Measurements from ENCODE around the gene STAG3. TPM values are rescaled to one million over a fixed set of nuclear protein-coding genes. Genes with fewer than 3 reads are reported as not detected.
"Not testable (repeated sequence)": the region's sequence is repeated elsewhere in the genome, so short reads cannot be mapped to it uniquely, and the experiment has no call there.

Gene STAG3
- total RNA-seq, 1 experiment from 2014 or later = 3.8 TPM

DNA sequence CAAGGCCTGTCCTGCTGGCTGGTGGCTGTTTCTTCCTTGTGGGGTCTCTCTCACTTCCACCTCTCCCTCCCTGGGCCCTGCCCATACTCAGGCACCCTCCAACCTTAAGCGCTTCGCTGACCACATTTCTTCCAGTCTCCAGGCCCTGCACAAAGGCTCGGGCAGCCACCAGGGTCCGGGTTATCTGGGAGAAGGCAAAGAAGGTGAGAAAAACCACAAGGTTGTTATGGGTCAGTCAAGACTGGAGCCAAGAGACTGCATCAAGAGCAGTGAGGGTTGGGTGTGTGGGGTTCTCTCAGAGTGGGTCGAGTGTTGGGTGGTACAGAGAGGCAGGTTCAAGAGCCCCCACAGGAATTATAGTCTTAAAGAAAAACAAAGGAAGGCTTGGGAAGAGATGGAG, 3.1 kb upstream of the STAG3 start:
- no peak for DNase-seq (ENCODE audit: low read depth)

DNA sequence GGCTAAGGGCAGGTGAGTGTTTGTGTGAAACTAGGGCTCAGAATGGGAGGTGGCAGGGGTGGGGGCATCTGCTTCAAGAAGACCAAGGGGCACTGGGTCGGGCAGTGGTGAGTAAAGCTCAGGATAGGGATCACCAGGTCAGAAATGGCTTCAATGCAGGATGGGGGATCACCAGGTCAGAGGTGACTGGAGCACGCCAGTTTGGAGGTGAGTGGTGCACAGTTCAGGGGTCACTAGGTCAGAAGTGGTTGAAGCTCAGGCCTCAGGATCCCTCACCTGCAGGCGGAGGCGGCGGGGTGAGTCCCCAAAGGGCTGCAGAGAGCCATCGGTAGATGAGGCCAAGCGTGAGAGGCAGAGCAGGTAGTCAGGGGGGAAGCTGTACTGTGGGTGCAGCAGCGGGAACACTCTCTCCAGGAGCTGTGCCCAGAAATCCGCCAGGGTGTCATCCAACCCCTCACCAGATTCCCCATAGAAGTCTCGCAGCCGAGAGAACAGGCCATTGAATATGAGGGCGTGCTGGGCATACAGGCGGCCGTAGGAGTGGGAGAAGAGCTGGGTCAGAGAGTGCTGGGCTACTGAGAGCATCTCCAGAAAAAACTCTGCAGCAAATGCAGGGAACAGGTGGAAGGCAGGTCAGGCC, 2.3 kb upstream of the STAG3 start:
- no peak for DNase-seq (ENCODE audit: low read depth)

- no peak for DNase-seq (ENCODE audit: low read depth)
Observed at GRCh38 chr7:100176096-100177044, 1.3 kb upstream of the STAG3 start.

DNA sequence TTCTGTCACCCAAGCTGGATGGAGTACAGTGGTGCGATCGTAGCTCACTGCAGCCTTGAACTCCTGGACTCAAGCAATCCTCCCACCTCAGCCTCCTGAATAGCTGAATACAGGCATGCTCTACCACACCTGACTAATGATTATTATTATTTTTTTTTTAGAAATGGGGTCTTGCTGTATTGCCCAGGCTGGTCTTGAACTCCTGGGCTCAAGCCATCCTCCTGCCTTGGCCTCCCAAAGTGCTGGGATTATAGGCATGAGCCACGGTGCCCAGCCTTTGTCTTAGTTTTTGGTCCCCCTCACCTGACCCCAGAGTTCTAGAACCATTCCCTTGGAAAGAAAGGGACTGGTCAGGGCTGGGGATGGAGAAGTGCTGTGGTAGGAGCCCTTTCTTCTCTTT, 2.4 kb downstream of the STAG3 start:
- DNase-seq (ENCODE audit: low read depth) = not testable (repeated sequence)

GRCh38 chr7:100182616-100183015, 4.9 kb downstream of the STAG3 start:
- not testable (repeated sequence) for DNase-seq (ENCODE audit: low read depth)

DNA sequence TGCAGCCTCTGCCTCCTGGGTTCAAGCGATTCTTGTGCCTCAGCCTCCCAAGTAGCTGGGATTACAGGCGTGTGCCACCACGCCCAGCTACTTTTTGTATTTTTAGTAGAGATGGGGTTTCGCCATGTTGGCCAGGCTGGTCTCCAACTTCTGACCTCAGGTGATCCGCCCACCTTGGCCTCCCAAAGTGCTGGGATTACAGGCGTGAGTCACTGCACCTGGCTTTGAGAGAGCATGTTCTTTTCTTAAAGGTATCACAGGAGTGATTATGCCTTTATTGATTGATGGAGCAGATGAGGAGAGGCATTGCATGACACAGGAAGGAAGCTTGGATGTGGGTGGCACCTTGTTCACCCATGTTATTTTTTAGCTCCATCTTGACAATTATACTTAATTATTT, 5.4 kb downstream of the STAG3 start:
- DNase-seq (ENCODE audit: low read depth) = not testable (repeated sequence)

- DNase-seq (ENCODE audit: low read depth) = no peak
Observed at GRCh38 chr7:100185726-100186125, 8.0 kb downstream of the STAG3 start.

DNA sequence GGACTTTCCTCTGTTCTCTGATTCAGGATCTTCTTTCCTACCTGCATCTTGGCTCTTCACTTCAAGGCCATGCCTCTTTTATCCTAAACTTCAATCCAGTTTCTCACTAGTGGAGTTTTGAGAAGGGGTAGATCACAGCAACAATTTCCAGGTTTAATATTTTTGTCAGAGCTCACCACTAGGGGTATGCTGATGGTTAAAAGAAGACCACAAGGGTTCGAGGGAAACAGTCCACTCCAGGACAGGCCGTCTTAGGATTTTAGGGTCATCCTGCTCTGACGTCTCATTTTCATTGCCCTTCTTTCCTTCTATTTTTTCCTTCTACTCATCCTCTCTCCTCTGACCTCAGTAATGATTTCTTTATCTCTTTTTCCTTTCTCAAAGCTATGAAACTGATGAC, 11.3 kb downstream of the STAG3 start:
- no peak for DNase-seq (ENCODE audit: low read depth)

- peak; percentile 39 for DNase-seq (ENCODE audit: low read depth)
Observed at GRCh38 chr7:100190048-100190711, 12.5 kb downstream of the STAG3 start.

DNA sequence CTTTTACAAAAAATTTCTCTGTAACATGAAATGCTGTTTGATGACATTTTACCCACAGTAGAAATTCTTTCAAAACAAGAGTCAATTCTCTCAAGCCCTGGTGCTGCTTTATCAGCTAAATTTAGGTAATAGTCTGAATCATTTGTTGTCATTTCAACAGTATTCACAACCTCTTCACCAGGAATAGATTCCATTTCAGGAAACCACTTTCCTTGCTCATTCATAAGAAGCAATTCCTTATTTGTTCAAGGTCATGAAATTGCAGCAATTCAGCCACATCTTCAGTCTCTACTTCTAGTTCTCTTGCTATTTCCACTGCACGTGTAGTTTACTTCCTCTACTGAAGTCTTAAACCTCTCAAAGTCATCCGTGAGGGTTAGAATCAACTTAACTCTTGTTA, 14.1 kb downstream of the STAG3 start:
- DNase-seq (ENCODE audit: low read depth) = no peak

DNA sequence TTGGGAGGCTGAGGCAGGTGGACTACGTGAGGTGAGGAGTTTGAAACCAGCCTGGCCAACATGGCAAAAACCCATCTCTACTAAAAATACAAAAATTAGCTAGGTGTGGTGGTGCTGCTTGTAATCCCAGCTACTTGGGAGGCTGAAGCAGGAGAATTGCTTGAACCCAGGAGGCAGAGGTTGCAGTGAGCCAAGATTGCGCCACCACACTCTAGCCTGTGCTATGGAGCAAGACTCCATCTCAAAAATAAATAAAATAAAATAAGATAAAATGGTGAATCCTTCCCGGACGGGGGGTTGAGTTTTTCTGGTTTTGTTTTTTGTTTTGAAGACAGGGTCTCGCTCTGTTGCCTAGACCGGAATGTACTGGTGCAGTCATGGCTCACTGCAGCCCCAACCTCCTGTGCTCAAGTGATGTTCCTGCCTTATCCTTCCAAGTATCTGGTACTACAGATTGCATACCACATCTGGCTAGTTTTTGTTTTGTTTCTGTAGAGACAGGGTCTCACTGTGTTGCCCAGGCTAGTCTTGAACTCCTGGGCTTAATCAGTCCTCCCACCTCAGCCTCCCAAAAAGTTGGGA, 14.7 kb downstream of the STAG3 start:
- DNase-seq (ENCODE audit: low read depth) = not testable (repeated sequence)

DNA sequence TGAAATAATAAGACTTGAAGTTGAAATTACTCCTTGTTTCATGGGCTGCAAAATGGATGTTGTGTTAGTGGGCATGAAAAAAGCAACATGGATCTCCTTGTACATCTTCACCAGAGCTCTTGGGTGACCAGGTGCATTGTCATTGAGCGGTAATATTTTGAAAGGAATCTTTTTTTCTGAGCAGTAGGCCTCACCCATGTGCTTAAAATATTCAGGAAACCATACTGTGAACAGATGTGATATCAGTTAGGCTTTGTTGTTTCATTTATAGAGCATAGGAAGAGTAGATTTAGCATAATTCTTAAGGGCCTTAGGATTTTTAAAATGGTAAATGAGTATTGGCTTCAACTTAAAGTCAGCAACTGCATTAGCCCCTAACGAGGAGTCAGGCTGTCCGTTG, 15.3 kb downstream of the STAG3 start:
- DNase-seq (ENCODE audit: low read depth) = no peak

DNA sequence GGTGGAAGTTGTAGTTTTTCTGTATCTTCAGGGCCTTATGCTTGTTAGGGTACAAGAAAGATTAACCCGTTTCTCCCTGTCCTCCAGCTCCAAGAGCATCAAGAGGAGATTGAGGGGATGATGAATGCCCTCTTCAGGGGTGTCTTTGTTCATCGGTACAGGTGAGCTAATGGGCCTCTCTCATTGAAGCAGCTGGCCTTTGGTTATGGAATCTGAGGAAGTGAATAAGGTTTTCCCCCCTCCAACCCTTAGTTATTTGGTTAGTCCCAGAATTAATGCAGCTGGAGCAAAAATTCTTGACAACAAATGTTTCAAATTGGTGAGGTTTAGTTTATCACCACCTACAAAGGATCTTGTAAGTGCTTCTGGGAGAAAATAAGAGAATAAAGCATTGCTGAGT, 17.5 kb downstream of the STAG3 start:
- DNase-seq (ENCODE audit: low read depth) = no peak

DNA sequence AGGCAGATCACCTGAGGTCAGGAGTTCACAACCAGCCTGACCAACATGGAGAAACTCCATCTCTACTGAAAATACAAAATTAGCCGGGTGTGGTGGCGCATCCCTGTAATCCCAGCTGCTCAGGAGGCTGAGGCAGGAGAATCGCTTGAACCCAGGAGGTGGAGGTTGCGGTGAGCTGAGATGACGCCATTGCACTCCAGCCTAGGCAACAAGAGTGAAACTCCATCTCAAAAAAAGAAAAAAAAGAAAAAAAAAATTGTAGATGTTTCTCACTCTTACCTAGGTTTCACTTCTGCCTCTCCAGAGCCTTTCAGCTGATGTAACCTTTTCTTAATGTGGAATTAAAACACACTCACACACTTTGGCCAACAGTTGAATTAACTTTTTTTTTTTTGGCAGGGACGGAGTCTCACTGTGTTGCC, 18.2 kb downstream of the STAG3 start:
- not testable (repeated sequence) for DNase-seq (ENCODE audit: low read depth)

DNA sequence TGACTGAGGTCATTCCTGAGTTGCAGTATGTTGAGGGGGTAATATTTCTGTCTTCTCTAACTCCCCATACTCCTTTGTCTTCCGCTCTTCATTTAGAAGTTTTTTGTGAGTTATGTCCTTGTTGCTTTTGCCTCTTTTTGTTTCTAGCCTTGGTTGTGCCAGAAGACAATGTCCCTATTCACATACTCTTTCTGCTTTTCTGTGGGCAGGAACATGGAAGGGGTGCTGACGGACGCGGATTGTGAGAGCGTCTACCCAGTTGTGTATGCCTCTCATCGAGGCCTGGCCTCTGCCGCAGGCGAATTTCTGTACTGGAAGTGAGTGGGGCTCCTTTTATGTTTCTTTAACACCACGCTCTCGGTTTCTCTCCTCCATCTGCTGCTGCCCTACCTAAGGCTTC, 20.5 kb downstream of the STAG3 start:
- DNase-seq (ENCODE audit: low read depth) = no peak

- DNase-seq (ENCODE audit: low read depth) = no peak
Observed at GRCh38 chr7:100200693-100201092, 23.0 kb downstream of the STAG3 start.

- no peak for DNase-seq (ENCODE audit: low read depth)
Observed at GRCh38 chr7:100204454-100204853, 26.7 kb downstream of the STAG3 start.

DNA sequence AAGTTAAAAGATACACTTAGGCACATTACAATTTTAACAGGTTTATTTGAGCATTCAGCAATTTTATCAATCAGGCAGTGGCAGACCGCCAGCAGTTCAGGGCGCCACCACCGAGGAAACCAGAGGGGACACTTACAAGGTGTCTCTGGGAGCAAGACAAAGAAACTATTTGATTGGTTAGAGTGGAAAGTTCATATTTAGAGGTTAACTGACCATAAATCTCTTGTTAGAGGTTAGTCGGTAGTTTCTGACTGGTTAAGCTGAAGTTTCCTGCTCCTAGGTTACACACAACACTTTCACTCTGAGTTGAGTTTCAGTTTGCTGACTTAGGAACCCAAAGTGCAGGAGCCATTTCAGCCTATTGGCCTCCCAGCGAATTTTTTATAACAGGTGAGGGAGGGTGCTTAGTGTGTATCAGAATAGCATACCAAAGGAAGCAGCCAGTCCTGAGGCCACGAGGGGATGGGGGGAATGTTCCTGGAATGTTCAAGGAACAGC, 31.2 kb downstream of the STAG3 start:
- no peak for DNase-seq (ENCODE audit: low read depth)

- DNase-seq (ENCODE audit: low read depth) = no peak
Observed at GRCh38 chr7:100209493-100209892, 31.8 kb downstream of the STAG3 start.

GRCh38 chr7:100210805-100211204, 33.1 kb downstream of the STAG3 start:
- DNase-seq (ENCODE audit: low read depth) = no peak

DNA sequence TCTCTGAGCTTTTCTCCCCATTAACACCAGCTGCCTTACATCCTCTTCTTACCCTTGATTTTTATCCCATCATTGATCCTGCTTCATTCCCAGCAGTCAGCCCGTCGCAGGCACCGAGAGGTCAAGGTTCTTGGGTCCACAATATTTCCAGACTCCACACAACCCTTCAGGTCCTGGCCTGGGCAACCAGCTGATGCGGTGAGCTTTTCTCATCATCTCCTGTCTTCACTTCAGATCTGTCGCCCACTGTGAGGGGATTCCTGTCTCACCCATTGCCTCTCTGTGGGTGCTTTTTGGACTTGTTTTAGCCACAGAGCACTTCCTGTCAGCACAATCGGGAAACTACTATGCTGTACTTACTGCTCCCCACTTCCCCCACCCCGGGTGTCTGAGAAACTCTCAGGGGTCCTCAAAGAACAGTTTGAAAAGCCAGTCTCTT, 33.6 kb downstream of the STAG3 start:
- no peak for DNase-seq (ENCODE audit: low read depth)
